HL-60/S4 (cell line): Measurements from ENCODE around the gene FAM227B.

Source experiments
- in situ Hi-C: fragments of 300-500 bp; cut with MboI; formaldehyde crosslinking; loops from 2 replicates; pipeline ENCODE4 v1.14.3; 2022; ENCODE audit warnings: low sequenced_read_pairs

FAM227B gene

DNA sequence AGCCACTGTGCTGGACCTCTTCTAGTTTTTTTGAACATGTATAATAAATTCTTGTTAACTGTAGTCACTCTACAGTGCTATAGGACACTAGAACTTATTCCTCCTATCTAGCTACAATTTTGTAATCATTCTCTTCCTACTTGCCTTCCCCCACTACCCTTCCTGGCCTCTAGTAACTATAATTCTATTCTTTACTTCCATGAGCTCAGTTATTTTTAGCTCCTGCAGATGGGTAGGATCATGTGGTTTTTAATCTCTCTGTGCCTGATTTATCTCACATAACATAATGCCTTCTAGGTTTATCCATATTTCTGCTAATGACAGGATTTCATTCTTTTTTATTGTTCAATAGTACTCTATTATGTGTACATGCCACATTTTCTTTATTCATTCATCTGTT, 310.7 kb downstream of the FAM227B start:
- in situ Hi-C loops: no loop called here

DNA sequence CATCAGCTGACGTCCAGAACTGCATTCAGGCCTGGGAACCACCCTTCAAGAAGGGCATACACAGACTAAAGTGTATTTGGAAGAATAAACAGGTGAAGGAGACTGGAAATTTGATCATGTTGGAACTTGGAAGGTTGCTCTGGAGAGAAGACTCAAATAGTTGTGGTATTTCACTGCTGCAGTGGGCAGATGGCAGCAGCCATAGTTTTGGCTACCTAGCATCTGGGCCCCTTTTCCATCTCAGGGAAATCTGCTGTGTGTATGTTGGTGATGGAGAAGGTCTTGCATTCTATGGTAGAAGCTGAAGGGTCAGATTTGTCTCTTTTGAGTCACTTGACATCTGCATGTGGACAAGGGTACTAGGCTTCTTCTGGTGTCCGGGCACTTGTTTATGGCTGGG, 311.9 kb downstream of the FAM227B start:
- in situ Hi-C loops: no loop called here

DNA sequence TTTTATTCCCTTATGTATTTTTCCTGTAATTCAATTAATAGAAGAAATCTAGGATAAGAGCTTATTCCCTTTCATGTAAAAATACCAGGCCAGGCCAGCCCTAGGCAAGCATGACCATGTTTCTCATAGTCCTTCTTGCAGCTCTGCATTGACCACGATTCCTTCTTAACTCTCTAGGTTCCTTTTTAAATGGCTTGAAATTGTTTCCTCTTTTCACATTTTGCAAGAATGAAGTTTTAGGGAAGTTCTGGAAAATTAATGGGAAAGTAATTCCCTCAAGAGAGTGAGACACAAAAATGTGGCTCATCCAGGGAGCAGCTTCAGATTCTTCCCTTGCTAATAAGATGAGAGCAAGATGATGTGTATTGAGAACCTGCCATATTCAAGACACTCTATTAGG, 314.1 kb downstream of the FAM227B start:
- in situ Hi-C loops: no loop called here

DNA sequence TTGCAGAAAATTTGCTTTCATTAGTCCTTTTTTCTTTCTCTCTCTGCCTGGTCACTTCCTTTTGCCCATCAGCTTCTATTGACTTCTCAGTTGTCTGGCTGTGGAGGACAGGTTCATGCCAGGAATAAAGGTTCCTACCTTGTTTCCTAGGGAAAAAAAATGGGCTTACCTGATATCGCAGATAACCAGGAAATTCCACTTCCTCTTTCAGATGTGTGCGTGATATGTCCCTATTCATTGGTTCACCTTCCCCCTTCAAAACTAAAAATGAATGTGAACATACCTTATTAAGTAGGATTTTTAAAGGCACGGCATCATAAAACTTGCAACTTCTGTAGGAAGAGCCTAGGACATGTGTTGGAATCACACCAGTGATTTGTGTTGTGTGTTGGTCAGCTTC, 317.6 kb downstream of the FAM227B start:
- in situ Hi-C loops: no loop called here

DNA sequence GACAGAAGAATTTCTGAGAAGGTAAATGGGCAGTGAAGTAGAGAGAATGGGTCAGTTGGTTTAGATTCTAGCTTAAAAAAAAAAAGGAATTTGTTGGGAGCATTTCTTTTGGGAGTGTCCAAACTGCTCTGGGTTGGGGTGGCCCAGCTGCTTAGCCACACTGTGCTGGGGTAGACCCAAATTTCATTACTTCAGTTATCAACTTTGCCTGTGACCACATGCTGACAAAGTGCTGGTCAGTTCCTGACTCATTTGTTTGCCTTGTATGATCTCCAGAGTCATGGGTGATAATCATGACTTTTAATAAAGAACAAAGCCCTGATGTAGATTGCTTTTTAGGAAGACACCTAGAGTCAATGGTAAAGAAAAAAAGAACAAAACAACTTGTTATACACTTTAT, 319.1 kb downstream of the FAM227B start:
- in situ Hi-C loops: no loop called here

DNA sequence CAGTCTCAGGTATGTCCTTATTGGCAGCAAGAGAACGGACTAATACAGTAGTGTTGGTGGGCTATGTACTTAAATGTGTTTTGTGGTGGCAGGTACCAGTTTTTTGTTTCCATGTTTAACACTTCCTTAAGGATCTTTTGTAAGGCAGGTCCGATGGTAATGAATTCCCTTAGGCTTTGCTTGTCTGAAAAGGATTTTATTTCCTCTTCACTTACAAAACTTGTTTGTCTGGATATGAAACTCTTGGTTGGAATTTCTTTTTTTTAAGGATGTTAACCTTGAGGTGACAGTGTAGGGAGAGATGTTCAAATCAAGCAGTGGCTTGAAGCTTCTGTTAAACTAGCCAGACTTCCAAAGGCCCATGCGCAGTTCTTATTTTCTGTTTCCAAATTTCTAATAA, 319.8 kb downstream of the FAM227B start:
- in situ Hi-C loops: no loop called here

DNA sequence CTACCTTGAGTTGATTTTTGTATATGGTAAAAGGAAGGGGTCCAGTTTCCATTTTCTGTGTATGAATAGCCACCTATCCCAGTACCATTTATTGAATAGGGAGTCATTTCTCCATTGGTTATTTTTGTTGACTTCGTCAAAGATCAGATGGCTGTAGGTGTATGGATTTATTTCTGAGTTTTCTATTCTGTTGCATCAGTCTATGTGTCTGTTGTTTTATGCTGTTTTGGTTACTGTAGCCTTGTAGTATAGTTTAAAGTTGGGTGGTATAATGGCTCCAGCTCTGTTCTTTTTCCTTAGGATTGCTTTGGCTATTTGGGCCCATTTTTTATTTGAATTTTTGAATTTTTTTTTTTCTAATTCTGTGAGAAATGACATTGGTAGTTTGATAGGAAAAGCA, 323.0 kb downstream of the FAM227B start:
- in situ Hi-C loops: no loop called here

DNA sequence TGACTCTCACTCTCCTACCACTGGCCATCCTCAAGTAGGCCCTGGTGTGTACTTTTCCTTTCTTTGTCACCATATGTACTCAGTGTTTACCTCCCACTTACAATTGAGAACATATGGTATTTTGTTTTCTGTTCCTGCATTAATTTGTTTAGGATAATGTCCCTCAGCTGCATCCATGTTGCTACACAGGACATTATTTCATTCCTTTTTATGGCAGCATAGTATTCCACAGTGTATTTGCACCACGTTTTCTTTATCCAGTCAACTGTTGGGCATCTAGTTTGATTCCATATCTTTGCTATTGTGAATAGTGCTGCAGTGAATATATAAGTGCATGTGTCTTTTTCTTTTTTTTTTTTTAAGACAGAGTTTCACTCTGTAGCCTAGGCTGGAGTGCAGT, 324.4 kb downstream of the FAM227B start:
- in situ Hi-C loops: no loop called here

DNA sequence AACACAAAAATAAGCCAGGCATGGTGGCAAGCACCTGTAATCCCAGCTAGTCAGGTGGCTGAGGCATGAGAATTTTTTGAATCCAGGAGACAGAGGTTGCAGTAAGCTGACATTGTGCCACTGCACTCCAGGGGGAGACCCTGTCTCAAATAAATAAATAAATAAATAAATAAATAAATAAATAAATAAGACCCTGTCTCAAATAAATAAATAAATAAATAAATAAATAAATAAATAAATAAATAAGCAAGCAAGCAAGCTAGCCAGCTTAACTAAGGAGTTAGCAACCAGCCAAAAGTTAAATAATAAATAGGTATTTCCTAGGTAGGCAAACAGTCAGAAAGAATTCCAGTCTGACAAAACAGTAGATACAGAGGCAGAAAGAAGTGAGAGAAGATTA, 326.7 kb downstream of the FAM227B start:
- in situ Hi-C loops: no loop called here

DNA sequence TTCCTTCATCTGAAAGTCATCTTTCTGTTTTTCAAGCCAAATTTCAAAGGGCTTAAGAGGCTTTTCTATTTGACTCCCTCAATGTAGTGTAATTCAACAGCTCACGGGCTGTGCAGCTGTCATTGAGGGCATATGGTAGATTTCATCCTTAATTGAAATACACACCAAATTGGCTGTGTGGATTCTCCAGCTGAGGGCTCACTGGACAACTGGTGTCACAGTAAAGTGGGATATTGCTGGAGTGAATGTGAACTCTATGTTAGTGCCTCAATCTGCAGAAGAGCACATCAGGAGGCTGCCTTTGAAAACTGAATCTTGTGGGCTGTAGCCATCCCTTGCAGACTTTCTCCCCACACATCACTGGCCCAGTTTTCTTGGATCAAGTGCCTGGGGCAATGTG, 330.4 kb downstream of the FAM227B start:
- in situ Hi-C loops: no loop called here

DNA sequence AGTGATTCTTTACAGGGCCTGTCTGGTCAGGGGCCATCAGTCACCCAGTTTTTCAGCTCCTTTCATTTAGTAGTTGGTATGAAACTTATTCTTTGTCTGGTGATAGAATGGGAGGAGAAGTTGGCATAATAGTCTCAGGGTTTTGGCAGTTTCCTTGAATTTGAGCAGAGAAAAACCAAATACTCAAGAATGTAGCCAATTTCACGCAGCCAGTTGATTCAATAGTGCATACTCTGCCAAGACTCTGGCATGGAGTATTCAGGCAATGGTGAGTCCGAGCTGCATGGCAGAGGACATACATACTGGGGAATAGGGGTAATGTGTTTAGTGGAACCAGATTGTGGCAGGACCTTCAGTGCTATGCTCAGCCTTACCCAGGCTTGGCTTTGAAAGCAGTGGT, 332.2 kb downstream of the FAM227B start:
- in situ Hi-C loops: no loop called here

DNA sequence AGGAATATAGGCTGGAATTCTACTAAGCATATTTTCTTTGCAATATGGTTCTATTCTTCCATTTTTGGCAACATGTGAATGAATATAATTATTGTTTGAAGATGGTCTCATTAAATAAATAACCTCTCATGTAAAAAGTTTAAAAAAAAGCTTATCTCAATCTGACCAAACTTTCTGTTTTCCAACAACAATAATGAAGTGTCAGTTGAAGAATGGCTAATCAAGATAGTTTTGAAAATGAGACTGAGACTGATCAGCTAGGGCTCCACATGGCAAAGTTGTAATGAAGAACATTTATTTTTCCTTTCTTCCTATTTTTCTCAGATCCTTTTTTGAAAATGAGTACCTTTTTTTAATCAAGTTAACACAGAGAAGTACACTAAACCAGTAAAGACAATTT, 333.1 kb downstream of the FAM227B start:
- in situ Hi-C loops: no loop called here

DNA sequence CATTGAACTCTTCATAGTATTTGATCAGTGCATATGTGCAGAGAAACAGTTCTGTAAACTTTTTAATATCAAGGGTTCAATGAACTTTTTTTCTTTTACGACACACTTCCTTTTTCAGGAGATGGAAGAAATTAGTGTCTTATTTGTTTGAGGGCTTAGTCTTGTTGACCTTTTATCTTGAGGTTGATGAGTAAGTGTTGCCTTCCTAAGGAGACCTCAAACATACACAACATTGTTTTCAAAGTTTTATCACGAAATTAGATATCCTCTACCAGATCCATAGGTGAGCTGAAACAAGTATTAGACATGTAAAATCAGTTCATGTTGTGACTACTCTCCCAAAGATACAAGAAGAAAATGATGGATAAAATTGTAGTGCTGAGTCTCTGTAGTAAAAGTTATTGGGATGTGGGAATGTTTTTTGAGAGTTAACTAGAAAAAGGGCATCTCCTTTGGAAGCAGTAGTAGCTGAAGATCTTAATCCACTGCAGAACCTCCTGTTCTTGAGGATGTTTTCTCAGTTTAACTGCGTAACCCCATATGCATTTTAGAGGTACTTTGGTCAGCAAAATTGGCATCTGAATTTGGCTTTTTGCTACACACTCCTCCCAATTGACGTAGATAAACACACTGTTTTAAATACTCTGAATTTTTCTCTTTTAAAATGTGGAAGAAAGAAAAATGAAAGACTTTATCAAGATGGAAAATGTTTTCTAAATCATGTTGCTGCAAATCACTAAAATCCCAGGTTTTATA, 333.8 kb downstream of the FAM227B start:
- in situ Hi-C loops: no loop called here

DNA sequence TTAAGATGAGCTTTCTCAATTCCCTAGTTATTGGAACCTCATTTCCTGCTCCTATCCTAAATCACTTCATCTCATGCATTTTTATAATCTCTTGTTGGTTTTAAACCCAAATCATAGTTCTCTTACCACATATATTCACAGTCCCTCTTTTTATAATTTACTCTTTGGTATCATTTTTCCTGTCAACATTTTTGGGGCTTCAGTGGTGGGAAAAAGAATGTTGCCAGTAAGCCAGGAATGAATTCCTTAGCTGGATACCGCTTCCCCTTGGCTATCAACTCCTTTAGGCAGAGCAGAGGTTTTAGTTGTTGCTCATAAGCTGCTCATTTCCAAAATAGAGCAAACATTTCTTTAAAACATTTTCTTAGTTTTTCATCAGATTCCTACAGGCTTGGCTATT, 338.3 kb downstream of the FAM227B start:
- in situ Hi-C loops: no loop called here

DNA sequence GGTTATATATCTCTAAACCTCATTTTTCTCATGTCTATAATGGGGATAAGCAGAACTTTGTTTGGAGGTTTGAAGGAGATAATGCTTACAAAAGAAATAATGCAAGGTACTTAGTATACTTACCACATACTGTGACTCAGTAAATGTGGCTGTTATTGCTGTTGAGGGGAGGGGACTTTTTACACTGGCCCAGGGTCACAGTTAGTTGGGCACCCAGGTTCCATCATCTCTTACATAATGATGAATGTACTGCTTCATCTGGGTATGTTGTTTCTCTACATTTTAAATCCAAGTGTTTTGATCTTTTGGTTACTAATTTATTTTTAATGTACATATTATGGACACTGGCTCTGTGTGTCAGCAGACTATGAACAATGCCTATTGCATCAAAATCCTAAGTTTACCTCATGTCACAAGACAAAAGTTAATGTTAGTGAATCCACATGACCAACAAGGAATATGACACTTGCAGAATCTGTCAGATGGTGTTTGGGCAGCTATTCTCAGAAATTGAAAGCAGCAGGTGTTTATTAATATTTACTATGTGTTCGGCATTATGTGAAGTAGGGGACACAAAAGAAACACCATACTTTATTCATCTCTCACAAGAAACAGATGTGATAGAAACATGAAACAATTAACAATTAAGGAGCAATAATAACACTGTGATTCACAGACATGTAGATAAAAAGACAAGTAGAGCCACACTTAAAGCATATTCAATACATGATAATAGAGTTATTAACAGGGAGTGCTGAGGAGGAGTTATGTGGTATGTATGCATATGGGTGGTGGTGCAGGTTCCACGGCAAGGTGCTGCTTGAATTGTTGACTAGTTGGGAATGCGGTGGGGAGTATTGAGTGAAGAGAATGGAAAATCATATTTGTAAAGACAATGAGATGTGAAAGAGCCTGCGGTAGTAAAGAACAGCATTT, 340.8 kb downstream of the FAM227B start:
- in situ Hi-C loops: no loop called here

DNA sequence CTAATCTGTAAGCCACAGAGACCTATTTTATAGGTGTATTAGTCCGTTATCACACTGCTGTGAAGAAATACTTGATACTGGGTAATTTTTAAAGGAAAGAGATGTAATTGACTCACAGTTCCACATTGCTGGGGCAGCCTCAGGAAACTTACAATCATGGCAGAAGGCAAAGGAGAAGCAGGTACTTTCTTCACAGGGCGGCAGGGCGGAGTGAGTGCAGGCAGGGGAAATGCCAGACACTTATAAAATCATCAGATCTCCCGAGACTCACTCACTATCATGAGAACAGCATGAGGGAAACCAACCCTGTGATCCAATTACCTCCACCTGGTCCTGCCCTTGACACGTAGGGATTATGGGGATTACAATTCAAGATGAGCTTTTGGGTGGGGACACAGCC, 341.9 kb downstream of the FAM227B start:
- in situ Hi-C loops: no loop called here
